Endothelial cell of hepatic sinusoid (primary cell): Measurements from ENCODE around the gene ELK3.

Experiments
- in situ Hi-C: cut with HindIII; loops from 2 replicates; pipeline ENCODE4 v1.10.0; 2017; ENCODE audit warnings: low sequenced_read_pairs

ELK3 gene

GRCh38 chr12:96186607-96187301, 7.4 kb upstream of the ELK3 start:
- in situ Hi-C loops: no loop called here

GRCh38 chr12:96187956-96188355, 6.2 kb upstream of the ELK3 start:
- in situ Hi-C loops: no loop called here

GRCh38 chr12:96189781-96190180, 4.4 kb upstream of the ELK3 start:
- in situ Hi-C loops: no loop called here

- in situ Hi-C loops: no loop called here
Observed at GRCh38 chr12:96190413-96191108, 3.6 kb upstream of the ELK3 start.

- in situ Hi-C loops: no loop called here
Observed at GRCh38 chr12:96192926-96193573, 1.1 kb upstream of the ELK3 start.

- in situ Hi-C loops: no loop called here
Observed at GRCh38 chr12:96194576-96194889, 358 bp downstream of the ELK3 start.

GRCh38 chr12:96194971-96195844, 1.0 kb downstream of the ELK3 start:
- in situ Hi-C loops: no loop called here

- in situ Hi-C loops: no loop called here
Observed at GRCh38 chr12:96195845-96196451, 1.8 kb downstream of the ELK3 start.

- in situ Hi-C loops: no loop called here
Observed at GRCh38 chr12:96196781-96197180, 2.6 kb downstream of the ELK3 start.

GRCh38 chr12:96197503-96198272, 3.5 kb downstream of the ELK3 start:
- in situ Hi-C loops: no loop called here

GRCh38 chr12:96198965-96199364, 4.8 kb downstream of the ELK3 start:
- in situ Hi-C loops: no loop called here

- in situ Hi-C loops: no loop called here
Observed at GRCh38 chr12:96199464-96199863, 5.3 kb downstream of the ELK3 start.

- in situ Hi-C loops: no loop called here
Observed at GRCh38 chr12:96201272-96202227, 7.4 kb downstream of the ELK3 start.

- in situ Hi-C loops: no loop called here
Observed at GRCh38 chr12:96204381-96204780, 10.2 kb downstream of the ELK3 start.

- in situ Hi-C loops: no loop called here
Observed at GRCh38 chr12:96205908-96206307, 11.7 kb downstream of the ELK3 start.

- in situ Hi-C loops: no loop called here
Observed at GRCh38 chr12:96206936-96207662, 12.9 kb downstream of the ELK3 start.

GRCh38 chr12:96208346-96208745, 14.2 kb downstream of the ELK3 start:
- in situ Hi-C loops: no loop called here

- in situ Hi-C loops: no loop called here
Observed at GRCh38 chr12:96208801-96209549, 14.8 kb downstream of the ELK3 start.
